HS-5 (cell line): Measurements from ENCODE around the gene GGNBP2.
"Not testable (repeated sequence)": the region's sequence is repeated elsewhere in the genome, so short reads cannot be mapped to it uniquely, and the experiment has no call there.

Source experiments
- DNase-seq: peaks from one replicate; pipeline ENCODE4 v3.0.0-alpha.2; 2012; ENCODE audit warnings: low read depth

Gene GGNBP2

GRCh38 chr17:36602030-36602748 lies 57.5 kb downstream of the GGNBP2 start:
- no peak for DNase-seq

- DNase-seq, result no peak
These were observed 58.2 kb downstream of the GGNBP2 start for GRCh38 chr17:36602924-36603384.

GRCh38 chr17:36605028-36605427 lies 60.3 kb downstream of the GGNBP2 start:
- DNase-seq, result not testable (repeated sequence)

GRCh38 chr17:36608280-36608679 lies 63.6 kb downstream of the GGNBP2 start:
- DNase-seq, result no peak

- no peak for DNase-seq
These were observed 64.2 kb downstream of the GGNBP2 start for GRCh38 chr17:36608794-36609497.

GRCh38 chr17:36609498-36609862 lies 64.8 kb downstream of the GGNBP2 start:
- no peak for DNase-seq

GRCh38 chr17:36610474-36610873 lies 65.8 kb downstream of the GGNBP2 start:
- no peak for DNase-seq

- DNase-seq, result no peak
These were observed 66.8 kb downstream of the GGNBP2 start for GRCh38 chr17:36611345-36612072.

GRCh38 chr17:36612323-36612722 lies 67.6 kb downstream of the GGNBP2 start:
- no peak for DNase-seq

GRCh38 chr17:36613155-36613554 lies 68.4 kb downstream of the GGNBP2 start:
- no peak for DNase-seq

- DNase-seq, result no peak
These were observed 69.4 kb downstream of the GGNBP2 start for GRCh38 chr17:36614081-36614480.

- DNase-seq, result no peak
These were observed 70.2 kb downstream of the GGNBP2 start for GRCh38 chr17:36614933-36615332.

- no peak for DNase-seq
These were observed 71.6 kb downstream of the GGNBP2 start for GRCh38 chr17:36616061-36617029.

GRCh38 chr17:36617773-36618172 lies 73.1 kb downstream of the GGNBP2 start:
- no peak for DNase-seq

- no peak for DNase-seq
These were observed 78.6 kb downstream of the GGNBP2 start for GRCh38 chr17:36623281-36623680.

GRCh38 chr17:36625188-36625587 lies 80.5 kb downstream of the GGNBP2 start:
- DNase-seq, result no peak

GRCh38 chr17:36627101-36627500 lies 82.4 kb downstream of the GGNBP2 start:
- DNase-seq, result no peak

GRCh38 chr17:36628576-36628975 lies 83.9 kb downstream of the GGNBP2 start:
- no peak for DNase-seq

- DNase-seq, result peak; percentile 22
These were observed 84.6 kb downstream of the GGNBP2 start for GRCh38 chr17:36629252-36629847.

GRCh38 chr17:36629970-36630502 lies 85.3 kb downstream of the GGNBP2 start:
- DNase-seq, result no peak

- DNase-seq, result no peak
These were observed 86.3 kb downstream of the GGNBP2 start for GRCh38 chr17:36631022-36631421.
